Measurements from ENCODE around the gene KCNJ16.

KCNJ16 gene

GRCh38 chr17:70100983-70101382 is 26.0 kb downstream of the KCNJ16 start:
- no peak for DNase-seq

GRCh38 chr17:70102531-70102930 is 27.5 kb downstream of the KCNJ16 start:
- DNase-seq: no peak

- DNase-seq: no peak
Observed at GRCh38 chr17:70104791-70105523, 29.9 kb downstream of the KCNJ16 start.

GRCh38 chr17:70105641-70106040 is 30.6 kb downstream of the KCNJ16 start:
- DNase-seq: no peak

- DNase-seq: no peak
Observed at GRCh38 chr17:70106551-70106950, 31.5 kb downstream of the KCNJ16 start.

GRCh38 chr17:70107441-70107840 is 32.4 kb downstream of the KCNJ16 start:
- DNase-seq: no peak

- DNase-seq: no peak
Observed at GRCh38 chr17:70107904-70108565, 33.0 kb downstream of the KCNJ16 start.

- no peak for DNase-seq
Observed at GRCh38 chr17:70109497-70109896, 34.5 kb downstream of the KCNJ16 start.

- no peak for DNase-seq
Observed at GRCh38 chr17:70110443-70110880, 35.4 kb downstream of the KCNJ16 start.

- no peak for DNase-seq
Observed at GRCh38 chr17:70111201-70111600, 36.2 kb downstream of the KCNJ16 start.

- no peak for DNase-seq
Observed at GRCh38 chr17:70114405-70114804, 39.4 kb downstream of the KCNJ16 start.

- no peak for DNase-seq
Observed at GRCh38 chr17:70115126-70115525, 40.1 kb downstream of the KCNJ16 start.

- DNase-seq: no peak
Observed at GRCh38 chr17:70116919-70117318, 41.9 kb downstream of the KCNJ16 start.

- DNase-seq: no peak
Observed at GRCh38 chr17:70119545-70119944, 44.5 kb downstream of the KCNJ16 start.

GRCh38 chr17:70119983-70120382 is 45.0 kb downstream of the KCNJ16 start:
- no peak for DNase-seq

- DNase-seq: no peak
Observed at GRCh38 chr17:70120425-70120824, 45.4 kb downstream of the KCNJ16 start.

GRCh38 chr17:70121126-70121525 is 46.1 kb downstream of the KCNJ16 start:
- DNase-seq: no peak

GRCh38 chr17:70123193-70123592 is 48.2 kb downstream of the KCNJ16 start:
- DNase-seq: no peak

- DNase-seq: no peak
Observed at GRCh38 chr17:70124723-70125122, 49.7 kb downstream of the KCNJ16 start.

GRCh38 chr17:70127221-70127873 is 52.3 kb downstream of the KCNJ16 start:
- no peak for DNase-seq

GRCh38 chr17:70128727-70129238 is 53.8 kb downstream of the KCNJ16 start:
- DNase-seq: no peak

- DNase-seq: no peak
Observed at GRCh38 chr17:70130289-70130688, 55.3 kb downstream of the KCNJ16 start.

GRCh38 chr17:70132505-70132904 is 57.5 kb downstream of the KCNJ16 start:
- no peak for DNase-seq

GRCh38 chr17:70134042-70134441 is 59.0 kb downstream of the KCNJ16 start:
- DNase-seq: no peak

Measured in stimulated activated CD4-positive, alpha-beta T cell treated with anti-CD3 and anti-CD28 coated beads, Interleukin-2, amount 100 ng/mL, for 48 hours (primary cell).